ELR (cell line): ENCODE measurements around the gene HIGD1A.
"Not testable (repeated sequence)": the region's sequence is repeated elsewhere in the genome, so short reads cannot be mapped to it uniquely, and the experiment has no call there.

Experiments
- DNase-seq: peaks from one replicate; pipeline ENCODE4 v3.0.0-alpha.2; 2015; ENCODE audit warnings: low read depth

The HIGD1A gene

GRCh38 chr3:42829083-42829627, 24.9 kb upstream of the HIGD1A start:
- no peak for DNase-seq

GRCh38 chr3:42827654-42828053, 23.4 kb upstream of the HIGD1A start:
- DNase-seq, result no peak

GRCh38 chr3:42827023-42827422, 22.7 kb upstream of the HIGD1A start:
- no peak for DNase-seq

GRCh38 chr3:42826141-42826540, 21.9 kb upstream of the HIGD1A start:
- no peak for DNase-seq

- DNase-seq, result no peak
Observed at GRCh38 chr3:42823351-42823750, 19.1 kb upstream of the HIGD1A start.

GRCh38 chr3:42822828-42823227, 18.5 kb upstream of the HIGD1A start:
- DNase-seq, result no peak

- no peak for DNase-seq
Observed at GRCh38 chr3:42820746-42821051, 16.4 kb upstream of the HIGD1A start.

- peak; percentile 22 for DNase-seq
Observed at GRCh38 chr3:42819351-42819965, 15.2 kb upstream of the HIGD1A start.

- DNase-seq, result no peak
Observed at GRCh38 chr3:42815826-42816225, 11.5 kb upstream of the HIGD1A start.

- no peak for DNase-seq
Observed at GRCh38 chr3:42814914-42815507, 10.7 kb upstream of the HIGD1A start.

- no peak for DNase-seq
Observed at GRCh38 chr3:42814246-42814645, 10.0 kb upstream of the HIGD1A start.

GRCh38 chr3:42811118-42811883, 7.0 kb upstream of the HIGD1A start:
- DNase-seq, result not testable (repeated sequence)

GRCh38 chr3:42810706-42811105, 6.4 kb upstream of the HIGD1A start:
- DNase-seq, result not testable (repeated sequence)

- no peak for DNase-seq
Observed at GRCh38 chr3:42809202-42809601, 4.9 kb upstream of the HIGD1A start, which contains the start of gene ACKR2. Gene ACKR2, plus strand, starts transcription at chr3:42809445. Its CDS starts 55,058 bp downstream, at chr3:42864503.

- no peak for DNase-seq
Observed at GRCh38 chr3:42807929-42808328, 3.6 kb upstream of the HIGD1A start.

GRCh38 chr3:42805141-42805821, 991 bp upstream of the HIGD1A start:
- DNase-seq, result peak; percentile 7

- DNase-seq, result no peak
Observed at GRCh38 chr3:42804831-42805132, 492 bp upstream of the HIGD1A start.

GRCh38 chr3:42803414-42804105, 730 bp downstream of the HIGD1A start:
- peak; percentile 50 for DNase-seq

- DNase-seq, result no peak
Observed at GRCh38 chr3:42802876-42803413, 1.3 kb downstream of the HIGD1A start.

- DNase-seq, result no peak
Observed at GRCh38 chr3:42801784-42802183, 2.5 kb downstream of the HIGD1A start.

- DNase-seq, result no peak
Observed at GRCh38 chr3:42801048-42801620, 3.2 kb downstream of the HIGD1A start.
